AG09309 (cell line): ENCODE results near the gene ADARB1.
"Not testable (repeated sequence)": the region's sequence is repeated elsewhere in the genome, so short reads cannot be mapped to it uniquely, and the experiment has no call there.

Experiments used
- DNase-seq: peaks from one replicate; pipeline ENCODE4 v3.0.0-alpha.2; 2010; ENCODE audit warnings: low read depth
- H3K4me3 ChIP-seq: 2 replicates; pipeline ENCODE4 v1.5.1; 2011; ENCODE audit warnings: mild to moderate bottlenecking, low read depth, low read length, moderate library complexity; ENCODE audit not compliant: control insufficient read depth
- CTCF ChIP-seq: IDR thresholded peaks from 2 replicates; pipeline ENCODE4 v1.5.1; 2011; ENCODE audit warnings: mild to moderate bottlenecking, low read depth, low read length, inconsistent platforms; ENCODE audit not compliant: insufficient read depth, control insufficient read depth; ENCODE audit errors: missing control alignments

The ADARB1 gene

GRCh38 chr21:45139473-45139872, 65.1 kb downstream of the ADARB1 start:
- no peak overlapping the region for H3K4me3 ChIP-seq
- DNase-seq, result no peak
- no peak for TF ChIP-seq CTCF

- DNase-seq, result peak; percentile 71
- TF ChIP-seq CTCF, result peak; percentile 95
- H3K4me3 ChIP-seq, result no peak overlapping the region
Observed at GRCh38 chr21:45140346-45140940, 66.1 kb downstream of the ADARB1 start.

GRCh38 chr21:45140944-45141343, 66.6 kb downstream of the ADARB1 start:
- DNase-seq, H3K4me3 ChIP-seq: not testable (repeated sequence)

GRCh38 chr21:45141507-45141906, 67.1 kb downstream of the ADARB1 start:
- TF ChIP-seq CTCF, result no peak
- H3K4me3 ChIP-seq, result no peak overlapping the region
- DNase-seq, result no peak

GRCh38 chr21:45142469-45143308, 68.3 kb downstream of the ADARB1 start:
- no peak overlapping the region for H3K4me3 ChIP-seq
- no peak for DNase-seq
- TF ChIP-seq CTCF, result no peak

GRCh38 chr21:45143855-45144254, 69.5 kb downstream of the ADARB1 start:
- DNase-seq, result no peak
- no peak overlapping the region for H3K4me3 ChIP-seq
- TF ChIP-seq CTCF, result no peak

- no peak for DNase-seq
- no peak overlapping the region for H3K4me3 ChIP-seq
- TF ChIP-seq CTCF, result no peak
Observed at GRCh38 chr21:45145146-45145545, 70.8 kb downstream of the ADARB1 start.

- not testable (repeated sequence) for DNase-seq, H3K4me3 ChIP-seq
Observed at GRCh38 chr21:45145846-45146245, 71.5 kb downstream of the ADARB1 start.
